HL-60 (cell line): ENCODE data around the gene SH3GL3.

Source experiments
- CTCF ChIP-seq: IDR thresholded peaks from one replicate; pipeline ENCODE4 v1.5.1; 2011; ENCODE audit warnings: low read length, control low read depth, inconsistent platforms; ENCODE audit not compliant: insufficient read depth
- GABPA ChIP-seq: IDR thresholded peaks from 2 replicates; pipeline ENCODE4 v1.6.1; 2012; ENCODE audit warnings: low read depth
- POLR2AphosphoS5 ChIP-seq: IDR thresholded peaks from 2 replicates; pipeline ENCODE4 v1.6.1; 2012; ENCODE audit warnings: low read depth
- REST ChIP-seq: IDR thresholded peaks from 2 replicates; pipeline ENCODE4 v1.6.1; 2012; ENCODE audit warnings: low read depth; ENCODE audit not compliant: insufficient replicate concordance
- SPI1 ChIP-seq: IDR thresholded peaks from 2 replicates; pipeline ENCODE4 v1.6.1; 2012; ENCODE audit warnings: low read depth, mild to moderate bottlenecking, borderline replicate concordance

DNA sequence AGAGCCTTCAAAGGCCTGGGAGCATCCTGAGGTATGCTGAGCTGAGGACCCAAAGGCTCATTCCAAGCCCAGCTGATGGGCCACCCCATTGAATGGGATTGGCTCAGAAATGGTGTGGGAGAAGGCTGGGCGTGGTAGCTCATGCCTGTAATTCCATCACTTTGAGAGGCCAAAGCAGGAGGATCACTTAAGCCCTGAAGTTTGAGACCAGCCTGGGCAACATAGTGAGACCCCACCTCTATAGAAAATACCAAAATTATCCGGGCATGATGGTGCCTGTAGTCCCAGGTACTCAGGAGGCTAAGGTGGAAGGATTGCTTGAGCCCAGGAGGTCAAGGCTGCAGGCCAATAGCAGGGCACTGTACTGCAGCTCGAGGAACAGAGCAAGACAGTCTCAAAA, 163.0 kb downstream of the SH3GL3 start:
- no peak for TF ChIP-seq CTCF
- no peak for TF ChIP-seq REST
- TF ChIP-seq POLR2AphosphoS5 = no peak
- no peak for TF ChIP-seq SPI1
- TF ChIP-seq GABPA = no peak
